Esophagus squamous epithelium (tissue), 4 donors: ENCODE measurements around the gene ALKBH2.

Experiments used
- POLR2A ChIP-seq, 4 donors: fragments of 450-650 bp; IDR thresholded peaks; one replicate each; pipeline ENCODE4 v1.6.1; 2017; ENCODE audit warnings: antibody characterized with exemption in 4 of 4, mild to moderate bottlenecking in 4 of 4, moderate library complexity in 3 of 4
- TF ChIP-seq, protein P1 (sequence below), 6 experiments: fragments of 450-650 bp in 4 of 6; fragments of 200-600 bp in 2 of 6; sonication (generic) in 2 of 6; IDR thresholded peaks; one replicate each; pipeline ENCODE4 v1.5.1; 2016 to 2019; ENCODE audit warnings: antibody characterized with exemption in 6 of 6, mild to moderate bottlenecking in 4 of 6, moderate library complexity in 4 of 6

DNA sequence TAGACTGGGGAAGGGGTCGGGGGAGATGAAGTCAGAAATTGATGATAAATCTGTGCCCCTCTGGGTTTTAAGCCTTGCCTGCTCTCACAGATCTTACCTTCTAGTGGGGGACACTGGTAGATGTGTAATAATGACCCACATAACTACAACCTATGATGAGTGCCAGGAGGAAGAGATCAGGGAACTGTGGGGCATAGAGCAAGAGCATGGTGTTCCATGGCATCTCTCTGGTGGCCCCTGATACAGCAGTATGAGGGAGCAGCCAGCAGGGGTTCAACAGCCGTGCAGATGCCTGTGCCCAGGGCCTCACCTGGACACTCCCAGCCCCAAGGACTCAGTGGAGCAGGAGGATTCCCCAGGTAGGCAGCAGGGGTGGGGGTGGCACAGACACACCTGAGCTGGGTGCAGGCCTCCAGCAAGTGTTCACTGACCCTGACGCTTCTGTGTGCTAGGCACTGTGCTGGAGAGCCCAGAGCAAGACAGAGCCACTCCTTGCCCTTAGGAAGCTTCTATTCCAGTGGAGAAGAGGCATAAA lies 28.1 kb upstream of the ALKBH2 start:
- TF ChIP-seq, protein P1, sequence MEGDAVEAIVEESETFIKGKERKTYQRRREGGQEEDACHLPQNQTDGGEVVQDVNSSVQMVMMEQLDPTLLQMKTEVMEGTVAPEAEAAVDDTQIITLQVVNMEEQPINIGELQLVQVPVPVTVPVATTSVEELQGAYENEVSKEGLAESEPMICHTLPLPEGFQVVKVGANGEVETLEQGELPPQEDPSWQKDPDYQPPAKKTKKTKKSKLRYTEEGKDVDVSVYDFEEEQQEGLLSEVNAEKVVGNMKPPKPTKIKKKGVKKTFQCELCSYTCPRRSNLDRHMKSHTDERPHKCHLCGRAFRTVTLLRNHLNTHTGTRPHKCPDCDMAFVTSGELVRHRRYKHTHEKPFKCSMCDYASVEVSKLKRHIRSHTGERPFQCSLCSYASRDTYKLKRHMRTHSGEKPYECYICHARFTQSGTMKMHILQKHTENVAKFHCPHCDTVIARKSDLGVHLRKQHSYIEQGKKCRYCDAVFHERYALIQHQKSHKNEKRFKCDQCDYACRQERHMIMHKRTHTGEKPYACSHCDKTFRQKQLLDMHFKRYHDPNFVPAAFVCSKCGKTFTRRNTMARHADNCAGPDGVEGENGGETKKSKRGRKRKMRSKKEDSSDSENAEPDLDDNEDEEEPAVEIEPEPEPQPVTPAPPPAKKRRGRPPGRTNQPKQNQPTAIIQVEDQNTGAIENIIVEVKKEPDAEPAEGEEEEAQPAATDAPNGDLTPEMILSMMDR (IDR thresholded peaks at IDR 0.05) = no peak
- no peak for TF ChIP-seq POLR2A (IDR thresholded peaks at IDR 0.05)
